SU-DHL-6 (cell line): ENCODE results near the gene TRAPPC2L.

Experiments used
- H2AFZ ChIP-seq: fragments of 200-600 bp; sonication (generic); 2 replicates; pipeline ENCODE4 v1.6.1; 2014; ENCODE audit warnings: low read depth, mild to moderate bottlenecking, moderate library complexity, mixed read lengths, antibody characterized with exemption, low read length; ENCODE audit not compliant: severe bottlenecking
- H3F3A ChIP-seq: fragments of 200-600 bp; shearing (Covaris generic); 2 replicates; pipeline ENCODE4 v1.6.0; 2016; ENCODE audit warnings: antibody characterized with exemption, mild to moderate bottlenecking; ENCODE audit not compliant: insufficient read depth
- H3K27ac ChIP-seq: fragments of 200-600 bp; sonication (generic); 2 replicates; pipeline ENCODE4 v1.5.1; 2016; ENCODE audit warnings: low read depth, mild to moderate bottlenecking, low read length, moderate library complexity, mixed read lengths
- H3K27me3 ChIP-seq: fragments of 200-600 bp; sonication (generic), shearing (Covaris generic); 2 replicates; pipeline ENCODE4 v1.6.0; 2014; ENCODE audit warnings: mild to moderate bottlenecking, low read length
- H3K36me3 ChIP-seq: fragments of 200-600 bp; sonication (generic); 2 replicates; pipeline ENCODE4 v1.6.1; 2014; ENCODE audit warnings: mild to moderate bottlenecking, low read length, mixed read lengths
- H3K4me2 ChIP-seq: fragments of 300-600, 200-600 bp; shearing (Covaris generic), sonication (generic); 2 replicates; pipeline ENCODE4 v1.6.0; 2014; ENCODE audit warnings: low read length, low read depth, mild to moderate bottlenecking; ENCODE audit not compliant: poor library complexity, severe bottlenecking
- H3K4me3 ChIP-seq: fragments of 200-600 bp; sonication (generic); 2 replicates; pipeline ENCODE4 v1.5.1; 2014; ENCODE audit warnings: antibody characterized with exemption, low read length, mild to moderate bottlenecking, mixed read lengths; ENCODE audit not compliant: insufficient read depth, poor library complexity, severe bottlenecking
- H3K79me2 ChIP-seq: fragments of 200-600 bp; sonication (generic); 2 replicates; pipeline ENCODE4 v1.6.1; 2014; ENCODE audit warnings: mild to moderate bottlenecking, low read length, moderate library complexity; ENCODE audit not compliant: insufficient read depth
- H3K9ac ChIP-seq: fragments of 200-600 bp; sonication (generic); 2 replicates; pipeline ENCODE4 v1.7.0; 2014; ENCODE audit warnings: mild to moderate bottlenecking, low read length
- H3K9me2 ChIP-seq: fragments of 200-600 bp; sonication (generic); replicated peaks from 2 replicates; pipeline ENCODE4 v1.6.1; 2014; ENCODE audit warnings: low read length; ENCODE audit not compliant: insufficient read depth
- H3K9me3 ChIP-seq: fragments of 200-600 bp; sonication (generic); 2 replicates; pipeline ENCODE4 v1.6.1; 2014; ENCODE audit warnings: low read length, mixed read lengths; ENCODE audit not compliant: insufficient read depth
- H4K20me1 ChIP-seq: fragments of 200-600 bp; sonication (generic); 2 replicates; pipeline ENCODE4 v1.6.1; 2014; ENCODE audit warnings: low read depth, mild to moderate bottlenecking, antibody characterized with exemption, low read length, moderate library complexity, mixed read lengths
- CTCF ChIP-seq: fragments of 200-600 bp; sonication (generic); IDR thresholded peaks from one replicate; pipeline ENCODE4 v1.5.1; 2017; ENCODE audit warnings: antibody characterized with exemption, mild to moderate bottlenecking, low read length, moderate library complexity; ENCODE audit not compliant: insufficient read depth, poor library complexity, severe bottlenecking
- EZH2phosphoT487 ChIP-seq: fragments of 200-600 bp; sonication (generic), shearing (Covaris generic); conservative IDR thresholded peaks from 2 replicates; pipeline ENCODE4 v1.6.1; 2018; ENCODE audit warnings: mild to moderate bottlenecking, antibody characterized with exemption, low read length, moderate library complexity, mixed read lengths

Gene TRAPPC2L

GRCh38 chr16:88885693-88886280 lies 28.9 kb downstream of the TRAPPC2L start:
- Histone ChIP-seq H3K79me2 (no peaks in the 10 kb centered on the region), H2AFZ (no peak overlapping the region), H3K9ac (no peak overlapping the region), H3F3A (no peaks in the 10 kb centered on the region), H3K36me3 (peaks cover 3% of the 10 kb centered on the region; the same call in 1 of the 2 replicates), H3K4me3 (no peak overlapping the region), H3K9me2 (no peaks in the 10 kb centered on the region), H3K9me3 (no peaks in the 10 kb centered on the region), H3K27ac (no peak overlapping the region), H3K4me2 (no peak overlapping the region), H4K20me1 (no peaks in the 10 kb centered on the region), H3K27me3 (no peaks in the 10 kb centered on the region)
- TF ChIP-seq EZH2phosphoT487 (no peak), CTCF (no peak)

GRCh38 chr16:88886420-88886844 lies 29.5 kb downstream of the TRAPPC2L start:
- H3K27ac ChIP-seq, result no peak overlapping the region
- H3K27me3 ChIP-seq, result no peaks in the 10 kb centered on the region
- no peak overlapping the region for H2AFZ ChIP-seq
- H3K4me2 ChIP-seq, result no peak overlapping the region
- H3K4me3 ChIP-seq, result no peak overlapping the region
- H3K9ac ChIP-seq, result no peak overlapping the region
- no peaks in the 10 kb centered on the region for H3K79me2 ChIP-seq
- TF ChIP-seq CTCF (no peak), EZH2phosphoT487 (no peak)
- H3F3A ChIP-seq, result no peaks in the 10 kb centered on the region
- no peaks in the 10 kb centered on the region for H4K20me1 ChIP-seq
- H3K9me2 ChIP-seq, result no peaks in the 10 kb centered on the region
- peaks cover 3% of the 10 kb centered on the region; the same call in 1 of the 2 replicates for H3K36me3 ChIP-seq
- no peaks in the 10 kb centered on the region for H3K9me3 ChIP-seq

GRCh38 chr16:88886845-88887521 lies 30.1 kb downstream of the TRAPPC2L start:
- Histone ChIP-seq H3K27me3 (no peaks in the 10 kb centered on the region), H3K79me2 (no peaks in the 10 kb centered on the region), H3K9me3 (no peaks in the 10 kb centered on the region), H3K36me3 (peaks cover 3% of the 10 kb centered on the region; the same call in 1 of the 2 replicates), H4K20me1 (no peaks in the 10 kb centered on the region), H3K4me2 (no peak overlapping the region), H2AFZ (no peak overlapping the region), H3K4me3 (no peak overlapping the region), H3K27ac (no peak overlapping the region), H3K9ac (no peak overlapping the region), H3F3A (no peaks in the 10 kb centered on the region), H3K9me2 (no peaks in the 10 kb centered on the region)
- TF ChIP-seq CTCF, result no peak
- no peak for TF ChIP-seq EZH2phosphoT487
